HK-2 (cell line): ENCODE data around the gene TRIM63.
A peak's percentile ranks its signal among the peaks of the same experiment; 100 is the strongest.
"Not testable (repeated sequence)": the region's sequence is repeated elsewhere in the genome, so short reads cannot be mapped to it uniquely, and the experiment has no call there.

Experiments
- DNase-seq: peaks from one replicate; pipeline ENCODE4 v3.0.0-alpha.2; 2018; ENCODE audit not compliant: unreplicated experiment

TRIM63 gene

DNA sequence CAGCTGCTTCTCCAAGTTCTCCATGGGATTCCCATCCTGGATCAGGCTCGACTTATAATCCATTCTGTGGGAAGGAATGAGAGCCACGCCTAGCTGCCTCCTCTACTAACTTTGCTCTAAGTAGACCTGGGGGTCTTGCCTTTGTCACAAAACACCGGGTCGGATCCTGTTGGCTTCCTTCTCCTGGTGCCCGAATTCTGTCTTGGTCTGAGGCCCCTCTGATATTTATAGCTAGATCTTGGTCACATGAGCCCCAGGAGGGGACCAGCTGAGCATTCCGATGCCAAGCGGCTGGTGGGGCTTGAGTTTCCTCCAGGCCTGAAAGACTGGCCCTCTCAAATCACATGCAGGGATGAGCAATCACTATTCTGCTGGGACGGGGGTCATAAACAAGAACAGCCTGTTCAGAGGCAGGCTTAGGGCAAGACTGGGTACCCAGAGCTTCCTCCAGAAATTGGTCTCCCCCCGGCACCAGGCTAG, at the start of gene TRIM63:
Gene TRIM63 (minus strand): TSS at position 199 of the 480 bp plus-strand sequence. CDS start 136 bp downstream, at position 63.
- DNase-seq, result no peak

DNA sequence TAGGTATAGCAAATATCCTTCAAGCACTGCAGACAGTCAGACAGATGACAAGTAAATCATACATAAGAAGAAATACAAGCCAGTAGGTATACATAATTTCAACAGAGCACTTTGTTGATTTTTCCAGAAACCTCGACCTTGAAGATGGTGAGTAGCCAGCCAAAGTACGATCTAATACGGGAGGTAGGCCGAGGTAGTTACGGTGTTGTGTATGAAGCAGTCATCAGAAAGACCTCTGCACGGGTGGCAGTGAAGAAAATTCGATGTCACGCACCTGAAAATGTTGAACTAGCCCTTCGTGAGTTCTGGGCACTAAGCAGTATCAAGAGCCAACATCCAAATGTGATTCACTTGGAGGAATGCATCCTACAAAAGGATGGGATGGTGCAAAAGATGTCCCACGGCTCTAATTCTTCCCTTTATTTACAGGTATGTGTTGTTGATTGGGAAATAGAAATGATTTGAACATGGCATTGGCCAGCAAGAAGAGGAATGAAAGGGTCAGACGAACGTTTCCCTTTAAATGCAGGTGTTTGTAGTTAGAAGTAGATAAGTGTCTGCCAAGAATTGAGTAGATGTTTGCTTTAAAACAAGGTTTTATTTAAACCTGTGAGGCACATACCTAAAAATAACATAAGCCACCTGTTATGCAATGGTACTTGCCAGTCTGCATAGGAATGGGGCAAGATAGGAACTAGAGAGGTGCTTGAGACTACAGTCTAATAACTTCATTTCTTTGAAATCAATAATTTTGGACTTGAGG, 46.9 kb upstream of the TRIM63 start:
- no peak for DNase-seq

DNA sequence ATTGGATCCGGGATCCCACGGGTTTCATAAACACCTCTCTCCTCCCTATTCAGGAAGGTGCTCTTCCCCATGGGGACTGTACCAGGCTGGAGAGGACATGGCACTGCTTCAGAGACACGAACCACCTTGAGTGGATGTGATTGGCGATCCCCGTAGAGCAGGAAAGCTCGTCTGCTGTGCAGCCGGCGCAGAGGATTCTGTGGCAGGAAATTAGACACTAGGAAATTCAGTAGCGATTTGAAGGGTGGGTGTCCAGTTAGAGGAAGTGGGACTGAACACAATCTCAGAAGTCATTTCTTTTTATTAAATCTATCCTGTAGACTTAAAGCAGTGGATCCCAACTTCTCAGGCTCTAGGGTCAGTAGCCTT, 45.0 kb upstream of the TRIM63 start:
- no peak for DNase-seq

DNA sequence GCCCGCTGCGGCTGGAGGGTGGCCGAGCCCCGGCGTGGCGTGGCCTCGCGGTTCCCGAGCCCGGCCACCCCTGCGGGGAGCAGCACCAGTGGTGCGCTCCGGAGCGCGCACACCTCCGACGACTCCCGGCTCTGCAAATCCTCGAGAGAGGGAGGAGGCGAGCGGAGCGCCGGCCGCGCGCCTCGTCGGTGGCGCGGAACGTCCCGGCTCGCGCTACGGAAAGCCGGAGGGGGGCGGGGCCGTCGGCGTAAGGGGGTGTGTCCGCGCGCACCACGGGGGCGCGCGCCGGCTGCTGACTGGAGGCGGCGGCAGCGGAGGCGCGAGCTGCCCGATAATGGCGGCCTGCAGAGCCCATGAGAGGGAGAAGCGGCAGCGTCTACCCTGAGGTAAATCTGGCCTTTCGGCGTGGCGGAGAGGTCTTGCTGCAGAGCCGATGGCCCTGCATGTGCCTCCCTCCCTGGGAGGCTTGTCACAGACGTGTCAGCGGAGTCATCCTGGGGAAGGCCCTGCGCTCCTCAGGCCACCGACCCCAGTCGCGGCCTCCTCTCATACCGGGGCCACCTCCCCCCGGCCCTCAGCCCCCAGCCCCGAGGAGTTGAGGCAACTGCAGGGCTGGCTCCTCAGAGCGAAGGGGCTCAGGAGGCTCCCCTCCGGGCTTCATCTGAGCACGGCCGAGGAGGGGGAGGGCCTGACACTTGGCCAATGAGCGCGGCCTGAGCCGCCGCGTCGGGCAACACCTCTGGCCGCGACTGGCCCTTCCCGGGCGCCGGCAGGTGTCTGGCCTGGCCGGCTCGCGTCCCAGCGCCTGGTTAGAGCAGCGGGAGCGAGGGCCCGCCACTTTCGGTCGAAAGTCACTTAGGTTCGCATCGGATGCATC, 44.3 kb upstream of the TRIM63 start, which contains the start of gene PDIK1L:
Gene PDIK1L (plus strand): TSS at position 295 of the 877 bp plus-strand sequence. CDS start 2,485 bp downstream, outside the sequence.
- DNase-seq, result peak; percentile 92

DNA sequence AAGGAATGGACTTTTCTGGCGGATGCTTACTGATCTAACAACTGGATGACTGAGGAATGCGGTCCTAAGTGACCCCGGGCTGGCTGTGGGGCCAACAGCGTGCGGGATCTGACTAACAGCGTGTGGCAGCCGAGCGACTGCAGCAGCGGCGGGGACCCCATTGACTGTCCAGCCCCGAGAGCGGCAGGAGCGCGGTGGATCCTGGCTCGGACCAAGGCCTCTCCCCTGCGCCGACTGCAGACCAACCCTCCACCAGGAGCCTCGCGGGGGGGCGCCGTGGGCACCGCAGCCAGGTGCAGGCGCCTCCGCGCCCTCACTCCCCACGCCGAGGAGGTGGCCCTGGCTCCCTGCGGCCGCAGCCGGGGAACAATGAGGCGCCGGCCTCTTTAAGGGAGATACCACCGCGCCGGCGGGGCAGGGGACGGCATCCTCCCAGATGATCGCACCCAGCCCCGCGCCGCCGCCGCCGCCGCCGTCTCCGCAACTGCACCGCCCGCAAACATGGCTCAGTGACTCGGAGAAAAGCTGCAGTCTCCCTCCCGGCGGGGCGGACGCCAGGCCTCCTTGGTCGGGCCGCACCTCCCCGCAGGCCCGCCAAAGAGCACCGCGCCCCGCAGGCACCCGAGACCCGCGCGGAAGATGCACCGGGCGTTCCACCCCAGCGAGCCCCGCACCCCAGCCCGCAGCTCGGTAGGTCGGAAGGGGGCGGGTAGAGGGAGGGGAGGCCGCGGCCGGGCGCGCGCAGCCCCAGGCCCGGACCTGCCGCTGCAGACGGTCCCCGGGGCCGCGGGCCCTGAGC, 43.5 kb upstream of the TRIM63 start:
- DNase-seq, result peak; percentile 57

DNA sequence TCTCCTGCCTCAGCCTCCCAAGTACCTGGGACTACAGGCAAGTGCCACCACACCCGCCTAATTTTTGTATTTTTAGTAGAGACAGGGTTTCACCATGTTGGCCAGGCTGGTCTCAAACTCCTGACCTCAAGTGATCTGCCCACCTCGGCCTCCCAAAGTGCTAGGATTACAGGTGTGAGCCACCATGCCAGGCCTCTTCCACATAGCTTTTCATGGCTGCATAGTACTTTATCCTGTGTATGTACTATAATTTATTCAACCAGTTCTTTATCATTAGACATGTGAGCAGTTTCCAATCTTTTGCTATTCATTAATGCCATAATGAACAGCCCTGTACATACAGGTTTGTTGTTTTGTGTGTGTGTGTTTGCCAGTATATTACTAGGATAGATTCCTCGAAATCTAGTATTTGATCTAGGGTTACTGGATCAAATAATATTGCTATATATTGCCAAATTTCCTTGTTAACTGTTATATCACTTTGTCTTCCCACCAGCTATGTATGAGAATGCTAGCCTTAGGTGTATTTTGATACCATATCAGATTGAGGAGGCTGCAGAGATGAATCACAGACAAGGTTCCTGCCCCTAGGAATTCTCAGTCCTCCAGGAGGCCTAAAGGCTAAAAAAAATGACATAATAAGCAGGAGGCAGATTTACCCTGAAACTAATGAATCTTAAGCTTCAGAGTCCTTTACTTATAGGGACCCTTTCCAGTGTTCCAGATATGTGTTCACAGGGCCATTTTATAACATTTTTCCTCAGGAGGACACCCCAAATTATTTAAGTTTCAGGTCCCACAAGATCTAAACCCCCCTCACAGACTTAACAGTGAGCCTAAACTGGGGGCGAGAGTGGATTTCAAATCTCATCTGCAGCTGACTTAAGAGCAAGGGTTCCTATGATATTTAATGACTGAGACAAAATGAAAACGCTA, 42.1 kb upstream of the TRIM63 start:
- no peak for DNase-seq

DNA sequence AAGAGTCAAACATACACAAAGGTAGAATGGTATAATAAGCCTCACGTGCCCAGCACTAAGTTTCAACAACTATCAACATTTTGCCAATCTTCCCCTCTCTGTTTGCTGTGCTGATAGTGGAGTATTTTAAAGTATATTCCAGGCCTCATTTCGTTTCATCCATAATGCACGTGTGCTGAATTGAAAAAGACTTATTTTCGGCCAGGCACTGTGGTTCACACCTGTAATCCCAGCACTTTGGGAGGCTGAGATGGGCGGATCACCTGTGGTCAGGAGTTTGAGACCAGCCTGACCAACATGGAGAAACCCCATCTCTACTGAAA, 37.8 kb upstream of the TRIM63 start:
- not testable (repeated sequence) for DNase-seq

DNA sequence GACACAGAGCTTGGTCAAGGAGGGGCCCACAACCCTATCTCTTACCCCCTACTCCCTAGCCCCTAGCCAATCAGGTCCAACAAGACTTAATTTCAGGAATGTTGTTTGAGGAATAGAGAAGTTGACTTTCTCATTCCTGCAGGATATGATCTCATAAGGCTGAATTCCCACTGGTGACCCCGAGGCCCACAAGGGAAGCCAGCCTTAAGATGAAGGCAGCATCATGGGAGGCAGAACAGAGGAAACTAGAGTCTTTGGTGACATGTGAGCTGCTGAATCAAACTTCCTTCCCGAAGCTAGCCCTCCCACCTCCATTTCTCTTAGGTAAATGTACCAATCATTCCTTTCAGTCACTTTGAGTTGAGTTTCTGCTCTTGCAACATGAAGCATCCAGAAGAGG, 35.1 kb upstream of the TRIM63 start:
- DNase-seq, result no peak

DNA sequence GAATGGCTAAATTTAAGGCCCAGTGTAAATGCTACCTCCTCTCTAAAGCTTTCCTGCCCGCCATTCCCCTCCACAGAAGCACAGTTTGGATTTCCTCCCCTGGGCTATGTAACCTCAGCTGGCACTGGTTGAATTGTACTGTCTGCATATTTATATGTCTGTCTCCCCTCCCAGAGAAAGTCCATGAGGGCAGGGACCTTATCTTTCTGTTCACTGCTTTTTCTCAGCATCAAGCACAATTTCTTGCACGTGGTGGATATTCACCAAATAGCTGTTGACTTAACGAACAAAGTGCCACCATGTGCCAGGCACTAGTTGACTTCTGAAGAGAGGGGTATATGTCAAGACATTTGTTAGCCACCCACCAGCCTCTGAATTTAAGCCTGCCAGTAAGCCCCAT, 34.7 kb upstream of the TRIM63 start:
- no peak for DNase-seq

DNA sequence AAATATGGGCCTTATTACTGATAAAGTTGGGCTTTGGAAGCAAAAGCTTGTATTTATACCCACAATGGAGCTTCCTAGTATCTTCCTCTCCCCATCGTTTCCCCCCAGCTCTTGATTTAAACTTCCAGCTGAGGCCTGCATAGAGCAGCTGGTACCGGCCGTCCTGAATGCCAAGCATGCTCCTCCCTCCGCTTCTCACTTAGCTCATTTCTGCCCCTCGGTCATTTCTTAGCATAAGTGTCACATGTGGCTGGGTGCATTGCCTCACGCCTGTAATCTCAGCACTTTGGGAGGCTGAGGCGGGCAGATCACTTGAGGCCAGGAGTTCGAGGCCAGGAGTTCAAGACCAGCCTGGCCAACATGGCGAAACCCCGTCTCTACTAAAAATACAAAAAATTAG, 32.8 kb upstream of the TRIM63 start:
- DNase-seq, result not testable (repeated sequence)

DNA sequence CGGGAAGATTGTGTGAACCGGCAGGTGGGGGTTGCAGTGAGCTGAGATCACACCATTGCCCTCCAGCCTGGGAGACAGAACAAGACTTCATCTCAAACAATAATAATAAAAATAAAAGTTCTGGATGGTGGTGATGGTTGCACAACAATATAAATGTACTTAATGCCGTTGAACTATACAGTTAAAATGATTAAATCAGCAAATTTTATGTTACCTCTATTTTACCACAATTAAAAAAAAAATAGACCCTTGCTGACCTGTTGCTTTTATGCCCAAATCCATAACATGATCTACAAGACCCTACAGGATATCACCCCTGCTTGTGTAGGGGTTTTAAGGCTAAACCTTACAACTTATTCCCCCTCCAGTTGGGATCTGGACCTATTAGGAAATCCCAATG, 32.4 kb upstream of the TRIM63 start:
- DNase-seq, result no peak

DNA sequence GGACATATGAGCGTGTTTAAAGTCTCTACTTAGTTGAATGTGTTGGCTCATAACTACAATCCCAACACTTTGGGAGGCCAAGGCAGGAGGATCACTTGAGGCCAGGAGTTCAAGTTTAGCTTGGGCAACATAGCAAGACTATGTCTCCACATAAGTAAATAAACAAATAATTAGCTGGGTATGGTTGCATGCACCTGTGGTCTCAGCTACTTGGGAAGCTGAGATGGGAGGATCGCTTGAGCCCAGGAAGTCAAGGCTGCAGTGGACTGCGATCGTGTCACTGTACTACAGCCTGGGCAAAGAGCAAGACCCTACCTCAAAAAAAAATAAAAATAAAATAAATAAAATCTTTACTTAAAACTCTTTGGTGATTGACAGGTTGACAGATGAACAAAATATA, 31.2 kb upstream of the TRIM63 start:
- no peak for DNase-seq

DNA sequence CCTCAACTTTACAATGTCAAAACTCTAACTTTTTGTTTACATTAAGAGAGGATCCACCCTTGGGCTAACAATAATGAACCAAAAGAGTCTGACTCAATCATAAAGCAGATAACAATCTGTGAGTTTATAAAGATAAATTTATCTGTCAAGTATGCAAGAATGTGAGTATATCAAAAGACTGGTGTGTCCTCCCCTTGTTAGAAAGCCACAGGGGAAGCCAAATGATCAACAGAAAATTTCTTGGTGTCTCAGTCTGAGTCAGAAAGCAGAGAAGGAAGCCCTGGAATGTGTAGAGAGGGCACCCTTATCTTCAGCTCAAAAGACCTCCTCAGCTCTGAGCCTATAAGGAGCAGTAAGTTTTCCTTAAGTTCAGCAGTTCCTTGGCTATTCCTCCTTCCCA, 30.3 kb upstream of the TRIM63 start:
- DNase-seq, result no peak

DNA sequence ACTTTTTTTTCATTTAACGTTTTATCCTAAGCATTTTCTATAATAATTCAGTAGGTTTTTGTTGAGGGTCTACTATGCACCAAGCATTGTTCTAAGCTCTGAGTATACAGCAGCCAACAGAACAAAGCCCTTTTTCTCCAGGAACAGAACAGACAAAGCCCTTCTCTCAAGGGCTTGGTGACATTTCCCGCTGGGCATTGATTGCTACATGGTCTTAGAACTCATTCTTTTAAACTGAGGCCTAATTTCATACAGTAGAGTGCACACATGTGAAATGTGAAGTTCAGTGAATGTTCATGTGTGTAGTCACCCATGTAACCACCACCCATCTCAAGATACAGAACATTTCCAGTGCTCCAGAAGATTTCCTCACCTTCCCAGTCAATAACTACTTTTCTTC, 29.0 kb upstream of the TRIM63 start:
- no peak for DNase-seq

DNA sequence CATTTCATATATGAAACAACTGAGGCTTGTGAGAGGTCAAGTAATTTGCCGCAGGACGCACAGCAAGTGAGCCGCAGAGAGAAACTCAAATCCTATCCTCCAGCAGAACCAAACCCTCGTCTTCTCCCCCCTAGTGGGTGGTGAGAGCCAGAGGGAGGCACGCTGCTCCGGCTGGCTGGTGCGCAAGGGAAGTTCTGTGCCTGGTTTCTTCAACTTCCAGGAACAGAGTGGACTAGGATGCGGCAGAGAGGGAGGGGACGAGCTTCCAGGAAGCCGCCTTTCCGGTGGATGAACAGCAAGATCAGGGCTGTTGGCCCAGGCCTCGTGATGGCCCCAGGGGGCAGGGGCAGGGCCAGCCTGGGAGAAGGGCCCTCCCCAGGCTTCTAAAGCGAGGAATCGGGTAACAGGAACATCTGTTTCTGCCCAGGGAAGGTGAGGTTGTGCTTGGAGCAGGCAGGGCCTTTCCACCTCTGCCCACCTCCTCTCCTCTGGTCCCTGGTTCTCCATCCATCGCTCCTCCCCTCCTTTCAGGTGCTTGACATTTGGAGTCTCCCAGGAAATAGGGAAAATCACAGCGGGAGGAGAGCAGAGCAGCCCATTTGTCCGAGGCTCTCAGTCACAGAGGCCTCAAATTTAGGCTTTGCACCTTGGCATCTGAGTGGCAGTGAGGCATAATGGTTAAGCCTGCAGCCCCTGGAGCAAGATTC, 27.4 kb upstream of the TRIM63 start:
- DNase-seq, result no peak

DNA sequence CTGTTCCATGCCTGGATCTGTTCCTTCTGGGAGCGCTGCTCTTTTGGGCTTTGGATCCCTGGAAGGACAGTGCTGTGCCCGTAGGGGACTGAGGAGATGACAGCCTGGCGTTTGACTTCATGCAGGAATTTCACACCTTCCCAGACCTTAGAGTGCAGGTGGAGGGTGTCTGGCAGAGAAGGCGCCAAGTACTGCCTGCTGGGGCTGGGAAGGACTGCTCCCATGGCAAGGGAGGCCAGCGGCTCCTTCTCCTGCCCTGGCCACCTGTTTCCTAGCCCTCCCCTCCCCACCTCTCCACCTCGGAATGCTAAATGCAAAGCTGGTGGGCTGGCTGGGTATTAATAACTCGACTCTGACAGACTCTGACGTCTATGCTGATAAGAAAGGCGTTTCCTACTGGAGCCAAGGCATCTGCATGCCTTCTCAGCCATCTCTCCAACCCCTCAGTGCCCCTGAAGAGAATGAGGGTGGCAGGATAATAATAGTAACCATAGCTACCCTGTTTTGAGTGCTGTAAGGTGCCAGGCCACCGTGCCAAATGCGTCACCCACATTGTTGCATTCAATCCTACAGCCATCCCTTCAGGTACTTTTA, 26.7 kb upstream of the TRIM63 start:
- DNase-seq, result no peak

DNA sequence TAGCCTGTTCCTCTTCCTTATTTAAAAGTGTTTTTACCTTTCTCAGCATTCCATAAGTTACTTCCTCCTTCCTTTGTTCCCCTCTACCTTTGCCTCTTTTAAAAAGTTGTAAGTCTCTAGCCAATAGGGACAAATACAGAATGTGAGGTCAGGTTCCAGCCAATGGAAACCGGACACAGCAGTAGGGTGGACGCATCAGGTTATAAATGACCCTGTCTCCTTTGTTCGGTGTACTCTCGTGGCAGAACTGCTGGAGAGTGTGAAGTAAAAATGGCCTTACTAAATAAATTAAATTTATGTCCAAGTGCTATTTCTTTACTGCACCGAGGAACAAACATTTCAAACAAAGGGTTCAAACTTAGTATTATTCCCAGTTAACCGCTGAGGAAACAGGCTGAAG, 26.1 kb upstream of the TRIM63 start:
- DNase-seq, result not testable (repeated sequence)

DNA sequence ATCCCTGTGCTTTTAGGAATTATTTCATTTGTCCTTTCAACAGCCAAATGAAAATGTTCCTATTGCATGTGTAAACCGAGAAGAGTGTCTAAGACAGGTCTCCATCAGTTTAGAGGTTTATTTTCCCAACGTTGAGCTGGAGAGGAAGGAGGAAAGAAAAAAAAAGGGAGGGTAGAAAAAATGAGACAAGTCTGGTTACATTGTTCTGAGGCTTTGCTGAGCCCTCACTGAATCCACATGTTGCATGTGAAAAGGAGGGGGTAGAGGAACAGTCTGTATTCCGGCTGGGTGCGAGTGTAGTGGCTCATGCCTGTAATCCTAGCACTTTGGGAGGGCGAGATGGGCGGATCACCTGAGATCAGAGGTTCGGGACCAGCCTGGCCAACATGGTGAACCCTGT, 25.0 kb upstream of the TRIM63 start:
- no peak for DNase-seq

DNA sequence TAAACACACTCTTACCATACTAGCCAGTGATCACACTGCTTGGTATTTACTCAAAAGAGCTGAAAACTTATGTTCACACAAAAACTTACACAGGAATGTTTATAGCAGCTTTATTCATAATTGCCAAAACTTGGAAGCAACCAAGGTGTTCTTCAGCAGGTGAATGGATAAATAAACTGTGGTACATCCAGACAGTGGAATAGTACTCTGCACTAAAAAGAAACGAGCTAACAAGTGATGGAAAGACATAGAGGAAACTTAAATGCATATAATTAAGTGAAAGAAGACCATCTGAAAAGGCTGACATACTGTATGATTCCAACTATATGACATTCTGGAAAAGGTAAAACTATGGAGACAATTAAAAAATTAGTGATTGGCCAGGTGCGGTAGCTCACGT, 23.5 kb upstream of the TRIM63 start:
- no peak for DNase-seq

DNA sequence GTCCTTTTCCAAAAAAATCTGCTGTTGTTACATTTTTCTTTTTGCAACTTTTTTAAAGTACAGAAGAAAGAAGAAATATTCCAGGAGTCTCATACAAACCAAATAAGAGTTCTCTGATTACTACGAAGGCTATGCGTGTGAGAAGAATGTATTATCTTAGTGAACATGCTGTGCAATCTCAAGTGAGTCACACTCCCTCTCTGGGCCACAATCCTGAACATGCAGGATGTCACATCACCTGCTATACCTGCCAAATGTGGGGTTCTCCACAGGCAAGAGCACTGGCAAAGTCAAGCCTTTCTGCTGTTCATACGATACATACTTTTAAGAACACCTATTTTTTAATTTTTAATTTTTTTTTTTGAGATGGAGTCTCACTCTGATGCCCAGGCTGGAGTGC, 21.7 kb upstream of the TRIM63 start:
- DNase-seq, result no peak
